CD4-positive, alpha-beta T cell (primary cell): Measurements from ENCODE around the gene UBE3B. TPM values are rescaled to one million over a fixed set of nuclear protein-coding genes. Genes with fewer than 3 reads are reported as not detected.

ENCODE experiments used
- ATAC-seq: fragments of 200-7000 bp; cut with Tn5 transposase; one replicate; pipeline ENCODE4 v1.10.0; 2022; ENCODE audit warnings: mild to moderate bottlenecking; ENCODE audit not compliant: poor library complexity
- CTCF ChIA-PET: fragments of 350-600 bp; sonication (Branson Sonifier 250); formaldehyde crosslinking; loops from one replicate; lab custom pipeline; 2021; ENCODE audit warnings: antibody characterized with exemption, inconsistent platforms; lab: Charles Lee
- POLR2A ChIA-PET: fragments of 350-600 bp; sonication (Branson Sonifier 250); formaldehyde crosslinking; loops from one replicate; lab custom pipeline; 2021; ENCODE audit warnings: antibody characterized with exemption, inconsistent platforms; lab: Charles Lee
- DNase-seq, 14 experiments: peaks; one replicate each; pipeline ENCODE4 v3.0.0-alpha.2; 2013 to 2020; ENCODE audit warnings: mixed read lengths in 2 of 14
- H3K27ac ChIP-seq, 2 donors: one replicate each; pipeline versions ENCODE4 v1.5.1 to v1.7.0; 2013; ENCODE audit warnings: low read length in 2 of 2, low read depth in 1 of 2, mild to moderate bottlenecking in 1 of 2
- H3K27me3 ChIP-seq, 2 experiments: 1 replicate in 1 of 2; 2 replicates in 1 of 2; pipeline versions ENCODE4 v1.6.1 to v1.7.0; 2013; ENCODE audit warnings: low read length in 2 of 2, control low read depth in 1 of 2, mild to moderate bottlenecking in 1 of 2, moderate library complexity in 1 of 2; ENCODE audit not compliant: insufficient read depth in 2 of 2, control insufficient read depth in 1 of 2
- H3K36me3 ChIP-seq: one replicate; pipeline ENCODE4 v1.6.1; 2013; ENCODE audit warnings: low read length, control low read depth; ENCODE audit not compliant: insufficient read depth
- H3K4me1 ChIP-seq: one replicate; pipeline ENCODE4 v1.6.1; 2013; ENCODE audit warnings: low read length, control low read depth; ENCODE audit not compliant: insufficient read depth
- H3K4me3 ChIP-seq: one replicate; pipeline ENCODE4 v1.5.1; 2013; ENCODE audit warnings: mild to moderate bottlenecking, low read length, moderate library complexity
- H3K9me3 ChIP-seq, 2 experiments: 1 replicate in 1 of 2; 2 replicates in 1 of 2; pipeline versions ENCODE4 v1.6.1 to v1.7.0; 2013; ENCODE audit warnings: low read length in 2 of 2, mild to moderate bottlenecking in 2 of 2, control low read depth in 1 of 2, moderate library complexity in 1 of 2; ENCODE audit not compliant: control insufficient read depth in 1 of 2, insufficient read depth in 1 of 2
- H3K27ac Mint-ChIP-seq: one replicate; pipeline ENCODE4 v1.8.0; 2020; ENCODE audit warnings: mixed read lengths
- H3K27me3 Mint-ChIP-seq: one replicate; pipeline ENCODE4 v1.8.0; 2021; ENCODE audit warnings: mixed read lengths
- H3K36me3 Mint-ChIP-seq: one replicate; pipeline ENCODE4 v1.8.0; 2021; ENCODE audit warnings: low read depth, mixed read lengths
- H3K4me1 Mint-ChIP-seq: one replicate; pipeline ENCODE4 v1.8.0; 2021; ENCODE audit warnings: low read depth, mixed read lengths
- H3K4me3 Mint-ChIP-seq: one replicate; pipeline ENCODE4 v1.8.0; 2020; ENCODE audit warnings: mild to moderate bottlenecking, mixed read lengths
- H3K9me3 Mint-ChIP-seq: one replicate; pipeline ENCODE4 v1.8.0; 2020; ENCODE audit warnings: mixed read lengths
- CTCF ChIP-seq: fragments of 200-600 bp; IDR thresholded peaks from one replicate; pipeline ENCODE4 v1.8.0; 2022; ENCODE audit warnings: antibody characterized with exemption, mild to moderate bottlenecking
- intact Hi-C, 2 experiments: fragments of 100-400 bp; cut with DNase I in 1 of 2; cut with micrococcal nuclease in 1 of 2; formaldehyde crosslinking; loops; one replicate each; pipeline versions ENCODE4 v1.15.1 to v1.9.0; 2023 to 2025; cut with DNase I, micrococcal nuclease
- total RNA-seq, 174 experiments: library from RNA in 2 of 174; stranded (reverse) in 2 of 174; gene quantifications; one replicate each; pipeline ENCODE4 v1.2.3 and lab custom pipeline; 2021 to 2026

Gene UBE3B
- total RNA-seq, 2 experiments from 2014 or later, result 17.2 to 19.9 TPM

GRCh38 chr12:109523071-109523470 lies 45.6 kb downstream of the UBE3B start:
- CTCF ChIA-PET, result no interaction called here
- H3K36me3 Mint-ChIP-seq, result peaks cover 92% of the 10 kb centered on the region
- Histone ChIP-seq H3K36me3 (peaks cover 93% of the 10 kb centered on the region), H3K27me3 (no peaks in the 10 kb centered on the region), H3K9me3 (no peaks in the 10 kb centered on the region), H3K4me3 (no peak overlapping the region), H3K27ac (no peak overlapping the region), H3K4me1 (no peaks in the 10 kb centered on the region)
- intact Hi-C loops, result no loop called here
- no peaks in the 10 kb centered on the region for H3K4me1 Mint-ChIP-seq
- H3K9me3 Mint-ChIP-seq, result no peaks in the 10 kb centered on the region
- no peak for TF ChIP-seq CTCF
- POLR2A ChIA-PET, result no interaction called here
- DNase-seq (no peak), ATAC-seq (no peak)
- no peaks in the 10 kb centered on the region for H3K27me3 Mint-ChIP-seq
- H3K4me3 Mint-ChIP-seq, result no peak overlapping the region
- H3K27ac Mint-ChIP-seq, result no peak overlapping the region

GRCh38 chr12:109523504-109523903 lies 46.1 kb downstream of the UBE3B start:
- Histone ChIP-seq H3K4me3 (no peak overlapping the region), H3K9me3 (no peaks in the 10 kb centered on the region), H3K4me1 (no peaks in the 10 kb centered on the region), H3K27ac (no peak overlapping the region), H3K27me3 (no peaks in the 10 kb centered on the region), H3K36me3 (peaks cover 90% of the 10 kb centered on the region)
- intact Hi-C loops, result no loop called here
- ATAC-seq (no peak), DNase-seq (no peak)
- Mint-ChIP-seq H3K27ac (no peak overlapping the region), H3K36me3 (peaks cover 92% of the 10 kb centered on the region), H3K4me3 (no peak overlapping the region), H3K9me3 (no peaks in the 10 kb centered on the region), H3K4me1 (no peaks in the 10 kb centered on the region), H3K27me3 (no peaks in the 10 kb centered on the region)
- ChIA-PET CTCF (no interaction called here), POLR2A (no interaction called here)
- no peak for TF ChIP-seq CTCF

GRCh38 chr12:109524466-109525278 lies 47.2 kb downstream of the UBE3B start:
- Mint-ChIP-seq H3K9me3 (no peaks in the 10 kb centered on the region), H3K27ac (no peak overlapping the region), H3K36me3 (peaks cover 89% of the 10 kb centered on the region), H3K27me3 (no peaks in the 10 kb centered on the region), H3K4me1 (no peaks in the 10 kb centered on the region), H3K4me3 (no peak overlapping the region)
- Histone ChIP-seq H3K4me1 (no peaks in the 10 kb centered on the region), H3K36me3 (peaks cover 79% of the 10 kb centered on the region), H3K27ac (no peak overlapping the region), H3K9me3 (no peaks in the 10 kb centered on the region), H3K4me3 (no peak overlapping the region), H3K27me3 (no peaks in the 10 kb centered on the region)
- ChIA-PET CTCF (no interaction called here), POLR2A (no interaction called here)
- no peak for ATAC-seq
- no peak for TF ChIP-seq CTCF
- intact Hi-C loops, result no loop called here
- peak in 1 of 14 experiments; percentile 16 for DNase-seq
